GM23338 (cell line): ENCODE data around the gene PLD1. TPM values are rescaled to one million over a fixed set of nuclear protein-coding genes. Genes with fewer than 3 reads are reported as not detected.

Experiments
- ATAC-seq: fragments of 200-7000 bp; cut with Tn5 transposase; 3 replicates; pipeline ENCODE4 v1.9.1; 2020
- DNase-seq: peaks from one replicate; pipeline ENCODE4 v3.0.0-alpha.2; 2015; ENCODE audit warnings: low spot score
- H2AFZ ChIP-seq: fragments of 200-600 bp; sonication (generic); 2 replicates; pipeline ENCODE4 v1.8.0; 2016; ENCODE audit warnings: antibody characterized with exemption, mild to moderate bottlenecking, moderate library complexity
- H3F3A ChIP-seq: fragments of 200-600 bp; sonication (generic); replicated peaks from 2 replicates; pipeline ENCODE4 v1.8.0; 2017; ENCODE audit warnings: antibody characterized with exemption, mixed run types, low read depth
- H3K27ac ChIP-seq: fragments of 200-600 bp; sonication (generic); 2 replicates; pipeline ENCODE4 v1.6.1; 2016; ENCODE audit warnings: low read depth
- H3K27me3 ChIP-seq: fragments of 200-600 bp; sonication (generic); 2 replicates; pipeline ENCODE4 v1.8.0; 2016; ENCODE audit warnings: mild to moderate bottlenecking, mixed run types, moderate library complexity; ENCODE audit not compliant: insufficient read depth
- H3K36me3 ChIP-seq: fragments of 200-600 bp; sonication (generic); 2 replicates; pipeline ENCODE4 v1.8.0; 2016; ENCODE audit warnings: mild to moderate bottlenecking; ENCODE audit not compliant: insufficient read depth
- H3K4me1 ChIP-seq: fragments of 200-600 bp; sonication (generic); 2 replicates; pipeline ENCODE4 v1.8.0; 2016; ENCODE audit warnings: mild to moderate bottlenecking, moderate library complexity; ENCODE audit not compliant: insufficient read depth
- H3K4me2 ChIP-seq: fragments of 200-600 bp; sonication (generic); 2 replicates; pipeline ENCODE4 v1.7.1; 2017; ENCODE audit warnings: mixed run types
- H3K4me3 ChIP-seq: fragments of 200-600 bp; sonication (generic); 2 replicates; pipeline ENCODE4 v1.6.1; 2016; ENCODE audit warnings: mixed run types
- H3K79me2 ChIP-seq: fragments of 200-600 bp; sonication (generic); replicated peaks from 2 replicates; pipeline ENCODE4 v1.8.0; 2017; ENCODE audit warnings: mild to moderate bottlenecking; ENCODE audit not compliant: insufficient read depth
- H3K9me2 ChIP-seq: fragments of 200-600 bp; sonication (generic); 2 replicates; pipeline ENCODE4 v1.8.0; 2017; ENCODE audit not compliant: insufficient read depth
- H4K20me1 ChIP-seq: fragments of 200-600 bp; sonication (generic); replicated peaks from 2 replicates; pipeline ENCODE4 v1.8.0; 2017; ENCODE audit warnings: mild to moderate bottlenecking; ENCODE audit not compliant: insufficient read depth
- H3K27ac Mint-ChIP-seq: 2 replicates; pipeline ENCODE4 v1.8.0; 2020; ENCODE audit warnings: inconsistent platforms, mild to moderate bottlenecking, moderate library complexity, mixed read lengths
- H3K27me3 Mint-ChIP-seq: 3 replicates; pipeline ENCODE4 v1.8.0; 2022; ENCODE audit warnings: low read depth, mild to moderate bottlenecking, moderate library complexity, mixed read lengths, inconsistent platforms; ENCODE audit not compliant: insufficient read depth, poor library complexity
- H3K36me3 Mint-ChIP-seq: 3 replicates; pipeline ENCODE4 v1.8.0; 2021; ENCODE audit warnings: low read depth, mild to moderate bottlenecking, inconsistent platforms, moderate library complexity, mixed read lengths
- H3K4me1 Mint-ChIP-seq: 3 replicates; pipeline ENCODE4 v1.8.0; 2020; ENCODE audit warnings: mild to moderate bottlenecking, inconsistent platforms, mixed read lengths
- H3K4me3 Mint-ChIP-seq: 3 replicates; pipeline ENCODE4 v1.8.0; 2021; ENCODE audit warnings: moderate library complexity, mild to moderate bottlenecking, inconsistent platforms, mixed read lengths
- H3K9me3 Mint-ChIP-seq: 3 replicates; pipeline ENCODE4 v1.8.0; 2020; ENCODE audit warnings: moderate library complexity, mild to moderate bottlenecking, inconsistent platforms, mixed read lengths
- CTCF ChIP-seq, 2 experiments: fragments of 200-600 bp in 1 of 2; sonication (generic) in 1 of 2; conservative IDR thresholded peaks; 2 replicates each; pipeline versions ENCODE4 v1.5.1 to v1.6.1; 2016 to 2017; ENCODE audit warnings: antibody characterized with exemption in 2 of 2, low read depth in 2 of 2, mild to moderate bottlenecking in 2 of 2, moderate library complexity in 1 of 2
- ETS1 ChIP-seq: IDR thresholded peaks from 2 replicates; pipeline ENCODE4 v1.6.1; 2016; ENCODE audit warnings: antibody characterized with exemption
- EZH2 ChIP-seq: fragments of 200-600 bp; sonication (generic); IDR thresholded peaks from one replicate; pipeline ENCODE4 v1.8.0; 2017; ENCODE audit warnings: antibody characterized with exemption, mild to moderate bottlenecking, low read depth; ENCODE audit not compliant: unreplicated experiment
- EZH2phosphoT487 ChIP-seq: fragments of 200-600 bp; sonication (generic); IDR thresholded peaks from one replicate; pipeline ENCODE4 v1.8.1; 2018; ENCODE audit warnings: antibody characterized with exemption; ENCODE audit not compliant: unreplicated experiment
- JUNB ChIP-seq: IDR thresholded peaks from one replicate; pipeline ENCODE4 v1.6.1; 2016; ENCODE audit warnings: antibody characterized with exemption; ENCODE audit not compliant: unreplicated experiment
- NANOG ChIP-seq: IDR thresholded peaks from 2 replicates; pipeline ENCODE4 v1.6.1; 2016; ENCODE audit warnings: antibody characterized with exemption, borderline replicate concordance
- POLR2AphosphoS5 ChIP-seq: IDR thresholded peaks from 2 replicates; pipeline ENCODE4 v1.6.1; 2016; ENCODE audit warnings: antibody characterized with exemption, low read depth
- STAT1 ChIP-seq: IDR thresholded peaks from one replicate; pipeline ENCODE4 v1.6.1; 2016; ENCODE audit warnings: antibody characterized with exemption; ENCODE audit not compliant: unreplicated experiment
- ZNF331 ChIP-seq: fragments of 250-450 bp; sonication (Bioruptor Pico); IDR thresholded peaks from 2 replicates; pipeline ENCODE4 v1.5.0; 2020; ENCODE audit warnings: low read depth, mild to moderate bottlenecking, moderate library complexity
- ZNF462 ChIP-seq: fragments of 250-450 bp; sonication (Bioruptor Pico); IDR thresholded peaks from 2 replicates; pipeline ENCODE4 v1.5.0; 2020; ENCODE audit warnings: mild to moderate bottlenecking, moderate library complexity
- polyA plus RNA-seq: library from polyadenylated mRNA; unstranded; fragments of >200 nt; fragmentation: Nextera tagmentation; extraction: Ambion mirVana; gene quantifications from 2 replicates; pipeline ENCODE4 v1.2.1, GENCODE V29; 2016
- total RNA-seq: library from RNA; depleted of rRNA; stranded (reverse); fragments of >200 nt; shearing (Covaris generic); gene quantifications from 2 replicates; pipeline ENCODE4 v1.2.3, GENCODE V29; 2014

PLD1 gene
- total and polyA plus RNA-seq, 2 experiments from 2014 or later: 1.4 to 2.2 TPM

- TF ChIP-seq ZNF462 (no peak), CTCF (conservative IDR thresholded peaks at IDR 0.05; ENCODE audit: low read depth in 2 of 2) (no peak), JUNB (no peak), NANOG (no peak)
These were observed 110.1 kb downstream of the PLD1 start (continued) for GRCh38 chr3:171700157-171700556.

- Mint-ChIP-seq H3K9me3 (peaks cover 10% of the 10 kb centered on the region; the same call in 2 of the 3 replicates), H3K36me3 (peaks cover 3% of the 10 kb centered on the region; the same call in 1 of the 3 replicates), H3K4me3 (no peak overlapping the region), H3K4me1 (peaks cover 2% of the 10 kb centered on the region; the same call in 1 of the 3 replicates), H3K27me3 (no peaks in the 10 kb centered on the region), H3K27ac (no peak overlapping the region)
- H3K4me3 ChIP-seq: no peak overlapping the region
- H3K36me3 ChIP-seq: no peaks in the 10 kb centered on the region
- H3F3A ChIP-seq: no peaks in the 10 kb centered on the region
- H3K4me2 ChIP-seq: no peak overlapping the region
- H3K9me2 ChIP-seq: no peaks in the 10 kb centered on the region
- no peaks in the 10 kb centered on the region for H3K79me2 ChIP-seq
- 0 out of 2 replicates have a peak, but pooled peaks cover 2% of the 10 kb centered on the region for H3K4me1 ChIP-seq
- no peak overlapping the region for H2AFZ ChIP-seq
- DNase-seq (no peak), ATAC-seq (no peak)
- H3K27me3 ChIP-seq: no peaks in the 10 kb centered on the region
- H4K20me1 ChIP-seq: no peaks in the 10 kb centered on the region
- H3K27ac ChIP-seq: no peak overlapping the region
- no peak for TF ChIP-seq CTCF (conservative IDR thresholded peaks at IDR 0.05; ENCODE audit: low read depth in 2 of 2)
- TF ChIP-seq ZNF331 (CRISPR knock-in tag): no peak
- TF ChIP-seq EZH2: no peak
- no peak for TF ChIP-seq ETS1
- TF ChIP-seq STAT1: no peak
- TF ChIP-seq EZH2phosphoT487: no peak
- TF ChIP-seq POLR2AphosphoS5: no peak
- TF ChIP-seq JUNB: no peak
These were observed 110.7 kb downstream of the PLD1 start for GRCh38 chr3:171699601-171700000.
